ENCODE data around the gene TRNT1. TPM values are rescaled to one million over a fixed set of nuclear protein-coding genes. Genes with fewer than 3 reads are reported as not detected.

TRNT1 gene
- total RNA-seq, 4 donors from 2014 or later: 19.2 to 41.5 (median 28.2) TPM

DNA sequence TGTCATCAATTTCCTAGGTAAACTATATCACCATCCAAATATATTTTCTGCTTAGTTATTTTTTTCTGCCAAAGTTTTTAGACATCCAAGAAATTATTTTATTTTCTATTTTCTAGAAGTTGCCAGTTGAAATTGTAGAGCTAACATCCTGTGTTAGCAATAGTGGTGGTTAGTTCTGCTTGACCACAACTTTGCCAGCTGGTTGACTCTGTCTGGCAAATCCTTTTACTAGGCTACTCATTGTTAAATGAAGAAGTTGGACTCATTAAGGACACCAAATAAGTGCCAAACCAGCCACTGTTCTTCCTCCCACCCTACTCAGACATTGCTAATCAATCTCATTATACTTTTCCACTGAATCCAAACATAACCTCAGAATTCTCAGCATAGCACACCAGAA lies 68.1 kb downstream of the TRNT1 start:
- TF ChIP-seq, protein P1, sequence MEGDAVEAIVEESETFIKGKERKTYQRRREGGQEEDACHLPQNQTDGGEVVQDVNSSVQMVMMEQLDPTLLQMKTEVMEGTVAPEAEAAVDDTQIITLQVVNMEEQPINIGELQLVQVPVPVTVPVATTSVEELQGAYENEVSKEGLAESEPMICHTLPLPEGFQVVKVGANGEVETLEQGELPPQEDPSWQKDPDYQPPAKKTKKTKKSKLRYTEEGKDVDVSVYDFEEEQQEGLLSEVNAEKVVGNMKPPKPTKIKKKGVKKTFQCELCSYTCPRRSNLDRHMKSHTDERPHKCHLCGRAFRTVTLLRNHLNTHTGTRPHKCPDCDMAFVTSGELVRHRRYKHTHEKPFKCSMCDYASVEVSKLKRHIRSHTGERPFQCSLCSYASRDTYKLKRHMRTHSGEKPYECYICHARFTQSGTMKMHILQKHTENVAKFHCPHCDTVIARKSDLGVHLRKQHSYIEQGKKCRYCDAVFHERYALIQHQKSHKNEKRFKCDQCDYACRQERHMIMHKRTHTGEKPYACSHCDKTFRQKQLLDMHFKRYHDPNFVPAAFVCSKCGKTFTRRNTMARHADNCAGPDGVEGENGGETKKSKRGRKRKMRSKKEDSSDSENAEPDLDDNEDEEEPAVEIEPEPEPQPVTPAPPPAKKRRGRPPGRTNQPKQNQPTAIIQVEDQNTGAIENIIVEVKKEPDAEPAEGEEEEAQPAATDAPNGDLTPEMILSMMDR (IDR thresholded peaks at IDR 0.05): no peak
- no peak for TF ChIP-seq POLR2A (IDR thresholded peaks at IDR 0.05)
- Histone ChIP-seq H3K27ac (no peak overlapping the region), H3K36me3 (no peaks in the 10 kb centered on the region), H3K9me3 (no peaks in the 10 kb centered on the region), H3K4me3 (replicated peaks in 1 of 3) (no peak overlapping the region), H3K27me3 (no peaks in the 10 kb centered on the region), H3K4me1 (no peaks in the 10 kb centered on the region)
- DNase-seq: no peak
- intact Hi-C loops (cut with DNase I): no loop called here

DNA sequence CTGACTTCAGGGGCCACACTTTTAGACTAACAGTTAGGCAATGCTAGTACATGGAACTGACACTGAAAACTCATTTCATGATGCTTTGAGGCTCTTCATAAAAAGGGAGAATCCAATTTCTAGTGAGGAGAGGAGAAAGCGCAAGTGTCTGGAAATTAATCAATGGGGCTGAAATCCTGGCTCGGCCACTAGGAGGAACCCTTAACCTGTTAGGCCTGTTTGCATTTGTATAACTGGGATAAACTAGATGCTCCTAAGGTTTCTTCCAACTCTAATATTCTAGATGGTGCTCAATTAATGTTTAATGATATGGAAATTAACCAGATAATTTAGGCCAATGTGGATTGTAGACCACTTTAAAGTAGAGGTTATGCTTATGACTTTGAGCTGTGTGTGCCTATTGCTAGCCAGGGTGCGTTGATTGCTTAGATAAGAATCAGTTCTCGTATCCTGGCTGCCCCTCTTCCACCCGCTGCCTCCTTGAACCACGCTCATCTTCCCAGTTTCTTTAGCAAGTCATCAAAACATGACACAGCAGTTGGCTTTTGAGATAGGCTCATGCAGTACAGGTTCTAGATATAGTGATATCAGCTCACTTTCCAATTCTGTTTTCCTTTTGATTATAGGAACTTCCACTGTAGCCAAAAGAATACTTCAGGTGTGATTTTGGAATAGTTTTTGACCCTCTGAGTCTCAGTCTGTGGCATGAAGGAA lies 69.6 kb downstream of the TRNT1 start:
- TF ChIP-seq POLR2A (IDR thresholded peaks at IDR 0.05): no peak
- TF ChIP-seq, protein P1 (IDR thresholded peaks at IDR 0.05): peak in 2 of 6 experiments; percentile 8 to 34
- intact Hi-C loops (cut with DNase I): no loop called here
- H3K4me1 ChIP-seq: no peaks in the 10 kb centered on the region
- no peak for DNase-seq
- no peak overlapping the region for H3K4me3 ChIP-seq (replicated peaks in 1 of 3)
- H3K36me3 ChIP-seq: no peaks in the 10 kb centered on the region
- no peak overlapping the region for H3K27ac ChIP-seq
- H3K27me3 ChIP-seq: no peaks in the 10 kb centered on the region
- no peaks in the 10 kb centered on the region for H3K9me3 ChIP-seq
- 55 to 61% methylated on average over 6 of the region's 6 CpGs for WGBS, 2 donors

Small RNA genes lying within 50 kb of the gene (small RNA-seq; reads per million reads assigned to genes)
- gene RF00416: not detected

Other genes starting within 250 kb of the TRNT1 start
- 1 to 10 TPM in 1 of 4 donors, not detected in 3; 1.6 TPM for gene IL5RA, start 16.6 kb upstream of the TRNT1 start, total RNA-seq
- gene CRBN, start 52.8 kb downstream of the TRNT1 start, total RNA-seq: 100 to 1,000 TPM in 2 of 4 donors, 10 to 100 TPM in 2; 74.3 to 138 (median 91.4) TPM